Body of pancreas (tissue), 4 donors: ENCODE measurements around the gene CS. TPM values are rescaled to one million over a fixed set of nuclear protein-coding genes. Genes with fewer than 3 reads are reported as not detected.

Source experiments
- ATAC-seq: fragments of 150-250 bp; one replicate; pipeline ENCODE4 v1.9.1; 2016
- DNase-seq, 4 donors: peaks; one replicate each; pipeline ENCODE4 v3.0.0-alpha.2; 2019
- H3K27ac ChIP-seq, 4 donors: fragments of 200-600 bp; sonication (generic); 1 replicate in 3 of 4; 2 replicates in 1 of 4; pipeline versions ENCODE4 v1.5.1 to v1.6.1; 2016 to 2019; ENCODE audit warnings: mild to moderate bottlenecking in 1 of 4, mixed read lengths in 1 of 4, moderate library complexity in 1 of 4
- H3K27me3 ChIP-seq, 2 donors: fragments of 200-600 bp; sonication (generic); one replicate each; pipeline ENCODE4 v1.6.0; 2016; ENCODE audit warnings: mild to moderate bottlenecking in 1 of 2
- H3K36me3 ChIP-seq, 2 donors: fragments of 200-600 bp; sonication (generic); replicated peaks in 1 of 2; 2 replicates each; pipeline ENCODE4 v1.5.1; 2016; ENCODE audit warnings: low read depth in 2 of 2; ENCODE audit not compliant: insufficient read depth in 1 of 2
- H3K4me1 ChIP-seq: fragments of 200-600 bp; sonication (generic); one replicate; pipeline ENCODE4 v1.6.0; 2016
- H3K4me3 ChIP-seq, 2 donors: fragments of 200-600 bp; sonication (generic); 1 replicate in 1 of 2; 2 replicates in 1 of 2; pipeline ENCODE4 v1.5.1; 2016 to 2019
- H3K9me3 ChIP-seq, 3 donors: fragments of 200-600 bp; sonication (generic); 1 replicate in 2 of 3; 2 replicates in 1 of 3; pipeline ENCODE4 v1.5.1; 2016
- POLR2A ChIP-seq, 3 donors: fragments of 450-650 bp; IDR thresholded peaks; one replicate each; pipeline ENCODE4 v1.6.1; 2016; ENCODE audit warnings: antibody characterized with exemption in 3 of 3, mild to moderate bottlenecking in 2 of 3
- WGBS, 2 donors: methylation state at CpG; one replicate each; pipeline ENCODE4 v1.1.5; 2017; 5-methylcytosine and 5-hydroxymethylcytosine counted together
- intact Hi-C: fragments of 100-400 bp; cut with DNase I; formaldehyde crosslinking; loops from one replicate; pipeline ENCODE4 v1.15.1; 2023
- total RNA-seq, 2 donors: library from RNA; depleted of rRNA; stranded (reverse); fragments of >200 nt; gene quantifications; one replicate each; pipeline ENCODE4 v1.1.0, GENCODE V29; 2016
- TF ChIP-seq, protein P1 (sequence below), 7 experiments: fragments of 450-650 bp in 4 of 7; fragments of 200-600 bp in 3 of 7; sonication (generic) in 3 of 7; IDR thresholded peaks; one replicate each; pipeline ENCODE4 v1.5.1; 2016 to 2019; ENCODE audit warnings: antibody characterized with exemption in 7 of 7

The CS gene
- total RNA-seq, 2 donors from 2014 or later = 66.2 to 88.0 TPM

DNA sequence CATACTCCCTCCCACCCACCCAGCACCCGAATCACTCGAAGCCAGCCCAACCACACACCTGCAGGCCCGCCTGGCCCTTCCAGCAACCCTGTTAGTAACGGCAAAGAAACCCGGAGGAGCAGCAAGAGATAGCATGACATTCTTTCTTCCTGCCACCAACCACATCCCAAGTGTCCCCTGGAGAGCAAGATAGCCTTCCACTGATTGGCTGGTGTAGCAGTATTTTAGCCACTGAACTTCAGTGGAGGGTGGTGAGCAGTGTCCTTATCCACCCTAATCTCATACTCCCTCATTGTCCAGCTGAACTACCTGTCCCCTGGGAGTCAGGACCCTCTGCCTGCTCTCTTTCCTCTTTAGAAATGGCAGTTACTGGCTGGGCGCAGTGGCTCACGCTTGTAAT is 71.0 kb downstream of the CS start:
- ATAC-seq = no peak
- H3K4me1 ChIP-seq = peaks cover 38% of the 10 kb centered on the region
- peak overlapping the region in 3 of 4 donors; percentile 72 to 89 (median 88) for H3K27ac ChIP-seq
- intact Hi-C loops = no loop called here
- whole genome bisulfite sequencing, 2 donors = 81 to 84% methylated on average over 5 to 7 of the region's 7 CpGs
- H3K27me3 ChIP-seq = no peaks in the 10 kb centered on the region
- no peak for DNase-seq
- no peaks in the 10 kb centered on the region for H3K9me3 ChIP-seq
- TF ChIP-seq, protein P1, sequence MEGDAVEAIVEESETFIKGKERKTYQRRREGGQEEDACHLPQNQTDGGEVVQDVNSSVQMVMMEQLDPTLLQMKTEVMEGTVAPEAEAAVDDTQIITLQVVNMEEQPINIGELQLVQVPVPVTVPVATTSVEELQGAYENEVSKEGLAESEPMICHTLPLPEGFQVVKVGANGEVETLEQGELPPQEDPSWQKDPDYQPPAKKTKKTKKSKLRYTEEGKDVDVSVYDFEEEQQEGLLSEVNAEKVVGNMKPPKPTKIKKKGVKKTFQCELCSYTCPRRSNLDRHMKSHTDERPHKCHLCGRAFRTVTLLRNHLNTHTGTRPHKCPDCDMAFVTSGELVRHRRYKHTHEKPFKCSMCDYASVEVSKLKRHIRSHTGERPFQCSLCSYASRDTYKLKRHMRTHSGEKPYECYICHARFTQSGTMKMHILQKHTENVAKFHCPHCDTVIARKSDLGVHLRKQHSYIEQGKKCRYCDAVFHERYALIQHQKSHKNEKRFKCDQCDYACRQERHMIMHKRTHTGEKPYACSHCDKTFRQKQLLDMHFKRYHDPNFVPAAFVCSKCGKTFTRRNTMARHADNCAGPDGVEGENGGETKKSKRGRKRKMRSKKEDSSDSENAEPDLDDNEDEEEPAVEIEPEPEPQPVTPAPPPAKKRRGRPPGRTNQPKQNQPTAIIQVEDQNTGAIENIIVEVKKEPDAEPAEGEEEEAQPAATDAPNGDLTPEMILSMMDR (IDR thresholded peaks at IDR 0.05) = no peak
- TF ChIP-seq POLR2A (IDR thresholded peaks at IDR 0.05) = no peak
- no peaks in the 10 kb centered on the region for H3K36me3 ChIP-seq
- no peak overlapping the region for H3K4me3 ChIP-seq

GRCh38 chr12:56224954-56225353 is 75.2 kb downstream of the CS start:
- Histone ChIP-seq H3K27ac (peak overlapping the region in 3 of 4 donors; percentile 96 to 98 (median 97)), H3K9me3 (no peaks in the 10 kb centered on the region), H3K4me3 (peak overlapping the region in 1 of 2 donors; percentile 32), H3K36me3 (no peaks in the 10 kb centered on the region), H3K27me3 (no peaks in the 10 kb centered on the region), H3K4me1 (peaks cover 55% of the 10 kb centered on the region)
- 34 to 35% methylated on average over 10 to 11 of the region's 11 CpGs for WGBS, 2 donors
- intact Hi-C loops = no loop called here
- ATAC-seq (no peak), DNase-seq (peak in 1 of 4 donors; percentile 13)
- TF ChIP-seq, protein P1 (IDR thresholded peaks at IDR 0.05) = no peak
- no peak for TF ChIP-seq POLR2A (IDR thresholded peaks at IDR 0.05)

DNA sequence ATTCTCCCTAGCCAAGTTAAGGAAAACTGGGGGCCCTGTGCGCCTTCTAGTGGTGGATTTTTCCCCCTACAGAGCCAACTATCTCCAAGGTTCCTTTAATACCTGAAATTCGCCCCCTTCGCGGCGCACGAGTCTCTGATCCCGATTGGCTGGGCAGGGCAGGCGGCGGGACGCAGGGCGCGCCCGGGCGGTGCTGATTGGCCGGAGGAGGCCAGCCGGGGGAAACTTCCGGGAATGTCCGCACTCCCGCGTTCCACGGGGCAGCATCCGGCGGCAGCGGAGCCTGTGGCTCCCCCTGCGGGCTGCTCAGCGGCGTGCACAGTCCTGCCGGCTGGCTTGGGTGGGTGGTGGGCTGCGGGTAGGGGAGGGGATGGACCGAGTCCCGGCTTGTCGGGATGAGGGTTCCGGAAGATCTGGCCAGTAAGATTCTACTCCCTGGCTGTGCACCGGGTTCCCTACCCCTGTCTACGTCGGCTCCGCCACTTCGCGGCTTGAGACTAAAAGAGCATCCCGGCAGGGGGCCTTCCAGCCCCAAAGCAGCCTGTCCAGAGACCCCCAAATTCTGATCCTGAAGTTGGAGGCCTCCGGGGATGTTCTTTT is 75.9 kb downstream of the CS start, which contains the start of gene NABP2:
Gene NABP2, plus strand, starts transcription at position 241 of the 600 bp plus-strand sequence. CDS start 515 bp downstream, outside the sequence.
- peak; percentile 98 for DNase-seq
- 0% methylated on average over 6 to 41 of the region's 41 CpGs for WGBS, 2 donors
- TF ChIP-seq, protein P1 (IDR thresholded peaks at IDR 0.05) = peak; percentile 79 to 96 (median 92)
- TF ChIP-seq POLR2A (IDR thresholded peaks at IDR 0.05) = peak in 2 of 3 donors; percentile 63 to 65
- peak; percentile 88 for ATAC-seq
- no peaks in the 10 kb centered on the region for H3K36me3 ChIP-seq
- H3K4me1 ChIP-seq = peaks cover 47% of the 10 kb centered on the region
- peak within 1 kb of the TSS; percentile 96 to 98 (median 98) for H3K27ac ChIP-seq
- intact Hi-C loops = no loop called here
- peak within 1 kb of the TSS; percentile 32 to 41 for H3K4me3 ChIP-seq
- H3K9me3 ChIP-seq = no peaks in the 10 kb centered on the region
- H3K27me3 ChIP-seq = no peaks in the 10 kb centered on the region

DNA sequence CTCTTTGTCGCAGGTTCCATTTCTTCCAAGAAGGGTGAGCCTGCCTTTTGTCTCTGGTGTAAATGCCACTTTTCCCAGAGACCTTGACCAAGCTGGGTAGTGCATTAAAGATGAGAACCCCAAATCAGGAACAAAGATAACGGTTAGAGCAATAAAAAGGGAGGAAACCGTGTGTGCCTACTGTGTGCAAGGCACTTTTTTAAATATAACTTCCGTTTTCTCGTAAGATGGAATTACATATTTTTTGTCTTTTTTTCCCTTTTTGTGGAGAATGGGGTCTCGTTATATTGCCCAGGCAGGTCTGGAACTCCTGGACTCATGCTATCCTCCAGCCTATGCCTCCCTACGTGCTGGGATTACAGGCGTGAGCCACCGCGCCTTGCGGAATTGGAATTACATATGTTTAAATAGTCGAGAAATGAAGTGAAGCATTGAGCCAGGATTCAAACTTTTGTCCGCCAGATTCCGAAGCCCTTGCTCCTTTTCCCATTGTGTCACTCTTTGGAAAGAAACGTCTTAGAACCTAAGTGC is 76.5 kb downstream of the CS start:
- no peak overlapping the region for H3K4me3 ChIP-seq
- H3K27me3 ChIP-seq = no peaks in the 10 kb centered on the region
- TF ChIP-seq POLR2A (IDR thresholded peaks at IDR 0.05) = peak in 1 of 3 donors; percentile 62
- TF ChIP-seq, protein P1 (IDR thresholded peaks at IDR 0.05) = no peak
- peak overlapping the region; percentile 65 to 98 (median 96) for H3K27ac ChIP-seq
- ATAC-seq (no peak), DNase-seq (no peak)
- H3K9me3 ChIP-seq = no peaks in the 10 kb centered on the region
- intact Hi-C loops = no loop called here
- H3K4me1 ChIP-seq = peaks cover 45% of the 10 kb centered on the region
- 20 to 29% methylated on average over 14 to 15 of the region's 15 CpGs for WGBS, 2 donors
- no peaks in the 10 kb centered on the region for H3K36me3 ChIP-seq
